Stimulated activated CD8-positive, alpha-beta memory T cell treated with anti-CD3 and anti-CD28 coated beads, Interleukin-2, amount 100 ng/mL, for 48 hours (primary cell): ENCODE measurements around the gene CIAO3.

Source experiments
- DNase-seq, 2 donors: peaks; one replicate each; pipeline ENCODE4 v3.0.0-alpha.2; 2020; ENCODE audit warnings: low read depth in 2 of 2

The CIAO3 gene

GRCh38 chr16:723695-724094, 17.1 kb downstream of the CIAO3 start:
- DNase-seq = no peak

GRCh38 chr16:722835-723633, 17.8 kb downstream of the CIAO3 start:
- DNase-seq = no peak

- DNase-seq = no peak
These were observed 18.8 kb downstream of the CIAO3 start for GRCh38 chr16:721765-722540.

GRCh38 chr16:720990-721764, 19.6 kb downstream of the CIAO3 start, which contains the start of gene ANTKMT:
Gene ANTKMT, plus strand, starts transcription at chr16:721146. Its CDS starts 129 bp downstream, at chr16:721275.
- DNase-seq = peak; percentile 70 to 79

- peak; percentile 47 for DNase-seq
These were observed 20.3 kb downstream of the CIAO3 start for GRCh38 chr16:720447-720989.

- no peak for DNase-seq
These were observed 20.9 kb downstream of the CIAO3 start for GRCh38 chr16:719815-720446.

- no peak for DNase-seq
These were observed 21.9 kb downstream of the CIAO3 start for GRCh38 chr16:718922-719321.

- no peak for DNase-seq
These were observed 22.4 kb downstream of the CIAO3 start for GRCh38 chr16:718389-718788.

- DNase-seq = no peak
These were observed 23.1 kb downstream of the CIAO3 start for GRCh38 chr16:717450-718245.

- DNase-seq = no peak
These were observed 23.9 kb downstream of the CIAO3 start for GRCh38 chr16:716768-717325.

GRCh38 chr16:716200-716568, 24.6 kb downstream of the CIAO3 start:
- no peak for DNase-seq

GRCh38 chr16:715477-716199, 25.2 kb downstream of the CIAO3 start:
- DNase-seq = no peak

GRCh38 chr16:714558-715476, 26.0 kb downstream of the CIAO3 start, which contains the start of gene METRN:
Gene METRN, plus strand, starts transcription at chr16:715118. Its CDS starts 172 bp downstream, at chr16:715290.
- DNase-seq = peak; percentile 90 to 95

GRCh38 chr16:714079-714478, 26.7 kb downstream of the CIAO3 start:
- DNase-seq = no peak

GRCh38 chr16:712740-713250, 28.0 kb downstream of the CIAO3 start:
- DNase-seq = peak in 1 of 2 donors; percentile 53

- DNase-seq = peak; percentile 75 to 76
These were observed 29.1 kb downstream of the CIAO3 start for GRCh38 chr16:711548-712320.

- no peak for DNase-seq
These were observed 29.7 kb downstream of the CIAO3 start for GRCh38 chr16:711084-711483.
